ENCODE data around the gene FBLN2. TPM values are rescaled to one million over a fixed set of nuclear protein-coding genes. Genes with fewer than 3 reads are reported as not detected.

FBLN2 gene
- total RNA-seq, 2 donors from 2014 or later: 12.8 to 318 TPM

- WGBS: 59% methylated on average over 6 of the region's 6 CpGs
- no peaks in the 10 kb centered on the region for H3K27me3 ChIP-seq (replicated peaks; ENCODE audit: insufficient read depth)
- TF ChIP-seq POLR2AphosphoS5 (IDR thresholded peaks at IDR 0.05) (no peak), POLR2A (IDR thresholded peaks at IDR 0.05) (no peak), CTCF (IDR thresholded peaks at IDR 0.05) (no peak)
- no peaks in the 10 kb centered on the region for H3K4me1 ChIP-seq (replicated peaks)
- no peak for DNase-seq (ENCODE audit: low spot score)
- H3K4me3 ChIP-seq: no peak overlapping the region
- intact Hi-C loops (cut with DNase I): no loop called here
- no peaks in the 10 kb centered on the region for H3K9me3 ChIP-seq
- H3K36me3 ChIP-seq: no peaks in the 10 kb centered on the region
- no peak overlapping the region for H3K27ac ChIP-seq
Observed at GRCh38 chr3:13544293-13544831, 4.6 kb upstream of the FBLN2 start.

GRCh38 chr3:13544951-13545651 is 3.8 kb upstream of the FBLN2 start:
- H3K27me3 ChIP-seq (replicated peaks; ENCODE audit: insufficient read depth): no peaks in the 10 kb centered on the region
- no peak overlapping the region for H3K4me3 ChIP-seq
- H3K36me3 ChIP-seq: no peaks in the 10 kb centered on the region
- 64% methylated on average over 9 of the region's 9 CpGs for WGBS
- intact Hi-C loops (cut with DNase I): no loop called here
- no peak overlapping the region for H3K27ac ChIP-seq
- no peaks in the 10 kb centered on the region for H3K9me3 ChIP-seq
- no peak for DNase-seq (ENCODE audit: low spot score)
- H3K4me1 ChIP-seq (replicated peaks): no peaks in the 10 kb centered on the region
- TF ChIP-seq CTCF (IDR thresholded peaks at IDR 0.05) (no peak), POLR2AphosphoS5 (IDR thresholded peaks at IDR 0.05) (no peak), POLR2A (IDR thresholded peaks at IDR 0.05) (no peak)

GRCh38 chr3:13545952-13546454 is 2.9 kb upstream of the FBLN2 start:
- no peak for DNase-seq (ENCODE audit: low spot score)
- TF ChIP-seq POLR2AphosphoS5 (IDR thresholded peaks at IDR 0.05) (no peak), POLR2A (IDR thresholded peaks at IDR 0.05) (no peak), CTCF (IDR thresholded peaks at IDR 0.05) (no peak)
- Histone ChIP-seq H3K27me3 (replicated peaks; ENCODE audit: insufficient read depth) (no peaks in the 10 kb centered on the region), H3K9me3 (no peaks in the 10 kb centered on the region), H3K4me3 (no peak overlapping the region), H3K4me1 (replicated peaks) (no peaks in the 10 kb centered on the region), H3K36me3 (no peaks in the 10 kb centered on the region), H3K27ac (no peak overlapping the region)
- WGBS: 82% methylated on average over 9 of the region's 9 CpGs
- intact Hi-C loops (cut with DNase I): no loop called here

GRCh38 chr3:13546667-13547171 is 2.2 kb upstream of the FBLN2 start:
- no peaks in the 10 kb centered on the region for H3K4me1 ChIP-seq (replicated peaks)
- H3K36me3 ChIP-seq: no peaks in the 10 kb centered on the region
- no peak for TF ChIP-seq POLR2A (IDR thresholded peaks at IDR 0.05)
- no peak for TF ChIP-seq CTCF (IDR thresholded peaks at IDR 0.05)
- no peak for TF ChIP-seq POLR2AphosphoS5 (IDR thresholded peaks at IDR 0.05)
- peak overlapping the region in 1 of 2 donors; percentile 29 for H3K27ac ChIP-seq
- no peak for DNase-seq (ENCODE audit: low spot score)
- no peak overlapping the region for H3K4me3 ChIP-seq
- H3K9me3 ChIP-seq: no peaks in the 10 kb centered on the region
- 76% methylated on average over 4 of the region's 9 CpGs for WGBS
- H3K27me3 ChIP-seq (replicated peaks; ENCODE audit: insufficient read depth): no peaks in the 10 kb centered on the region
- intact Hi-C loops (cut with DNase I): no loop called here
